ENCODE measurements around the gene COL11A2. TPM values are rescaled to one million over a fixed set of nuclear protein-coding genes. Genes with fewer than 3 reads are reported as not detected.

Gene COL11A2
- total and polyA plus RNA-seq, 5 donors from 2014 or later = 0.34 to 0.89 (median 0.43) TPM; not detected in 2

- Histone ChIP-seq H3K27me3 (ENCODE audit: control insufficient read depth, insufficient read depth, low read length) (no peaks in the 10 kb centered on the region), H3K9me3 (ENCODE audit: control insufficient read depth in 2 of 2, low read length in 2 of 2) (no peaks in the 10 kb centered on the region), H3K27ac (ENCODE audit: insufficient read depth, low read length, poor library complexity, severe bottlenecking) (no peak overlapping the region), H3K4me3 (ENCODE audit: low read depth, low read length) (no peak overlapping the region), H3K4me1 (ENCODE audit: control insufficient read depth, insufficient read depth, low read length, poor library complexity, severe bottlenecking) (peaks cover 50% of the 10 kb centered on the region), H3K36me3 (ENCODE audit: control insufficient read depth, insufficient read depth, low read length) (peaks cover 31% of the 10 kb centered on the region)
- DNase-seq (no peak), ATAC-seq (ENCODE audit: low read depth in 2 of 2) (no peak)
- Mint-ChIP-seq H3K27ac (peak overlapping the region; percentile 76 to 89 (median 87)), H3K36me3 (peaks cover 26% of the 10 kb centered on the region), H3K4me1 (peaks cover 14 to 73% (median 51%) of the 10 kb centered on the region in 4 donors), H3K9me3 (peaks cover 0 to 3% (median 0%) of the 10 kb centered on the region in 7 donors), H3K4me3 (peak overlapping the region; percentile 92 to 100 (median 96)), H3K27me3 (peaks cover 5% of the 10 kb centered on the region)
Observed at GRCh38 chr6:33206027-33206863, 14.0 kb upstream of the COL11A2 start.

DNA sequence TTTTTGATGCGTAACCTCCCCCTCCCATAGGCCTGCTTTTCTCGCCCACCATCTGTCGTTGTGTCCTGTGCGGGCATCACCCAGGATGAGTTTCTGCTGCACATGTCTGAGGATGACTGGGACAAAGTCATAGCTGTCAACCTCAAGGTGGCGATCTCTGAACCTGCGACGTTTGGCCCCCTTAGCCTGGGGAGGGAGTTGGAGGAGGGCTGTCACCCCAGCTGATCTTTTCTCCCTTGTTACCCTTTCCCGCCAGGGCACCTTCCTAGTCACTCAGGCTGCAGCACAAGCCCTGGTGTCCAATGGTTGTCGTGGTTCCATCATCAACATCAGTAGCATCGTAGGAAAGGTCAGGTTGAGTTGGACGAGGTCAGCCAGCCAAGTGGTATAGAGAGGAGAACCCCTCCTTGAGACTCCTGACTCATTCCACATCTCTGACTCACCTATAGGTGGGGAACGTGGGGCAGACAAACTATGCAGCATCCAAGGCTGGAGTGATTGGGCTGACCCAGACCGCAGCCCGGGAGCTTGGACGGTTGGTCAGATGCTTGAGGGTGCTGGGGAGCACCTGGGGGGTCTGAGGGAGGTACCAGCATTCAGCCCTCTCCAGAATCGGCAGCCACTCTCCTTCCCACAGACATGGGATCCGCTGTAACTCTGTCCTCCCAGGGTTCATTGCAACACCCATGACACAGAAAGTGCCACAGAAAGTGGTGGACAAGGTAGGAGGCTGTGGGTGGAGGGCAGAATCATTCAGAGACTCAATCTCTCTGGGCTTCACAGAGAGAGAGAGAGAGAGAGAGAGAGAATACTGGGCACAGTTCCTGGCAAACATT is 13.1 kb upstream of the COL11A2 start:
- peaks cover 28% of the 10 kb centered on the region for H3K36me3 ChIP-seq (ENCODE audit: control insufficient read depth, insufficient read depth, low read length)
- peaks cover 25% of the 10 kb centered on the region for H3K36me3 Mint-ChIP-seq
- no peaks in the 10 kb centered on the region for H3K9me3 ChIP-seq (ENCODE audit: control insufficient read depth in 2 of 2, low read length in 2 of 2)
- DNase-seq = peak in 1 of 3 donors; percentile 37
- no peaks in the 10 kb centered on the region for H3K27me3 ChIP-seq (ENCODE audit: control insufficient read depth, insufficient read depth, low read length)
- H3K9me3 Mint-ChIP-seq = peaks cover 0 to 3% (median 0%) of the 10 kb centered on the region in 7 donors
- no peak for ATAC-seq (ENCODE audit: low read depth in 2 of 2)
- peak overlapping the region; percentile 69 for H3K27ac ChIP-seq (ENCODE audit: insufficient read depth, low read length, poor library complexity, severe bottlenecking)
- peak overlapping the region; percentile 44 for H3K4me3 ChIP-seq (ENCODE audit: low read depth, low read length)
- H3K4me3 Mint-ChIP-seq = peak overlapping the region; percentile 92 to 100 (median 96)
- peaks cover under 1% of the 10 kb centered on the region for H3K27me3 Mint-ChIP-seq
- peak overlapping the region; percentile 87 to 91 (median 89) for H3K27ac Mint-ChIP-seq
- H3K4me1 Mint-ChIP-seq = peaks cover 18 to 78% (median 51%) of the 10 kb centered on the region in 4 donors
- peaks cover 54% of the 10 kb centered on the region for H3K4me1 ChIP-seq (ENCODE audit: control insufficient read depth, insufficient read depth, low read length, poor library complexity, severe bottlenecking)

DNA sequence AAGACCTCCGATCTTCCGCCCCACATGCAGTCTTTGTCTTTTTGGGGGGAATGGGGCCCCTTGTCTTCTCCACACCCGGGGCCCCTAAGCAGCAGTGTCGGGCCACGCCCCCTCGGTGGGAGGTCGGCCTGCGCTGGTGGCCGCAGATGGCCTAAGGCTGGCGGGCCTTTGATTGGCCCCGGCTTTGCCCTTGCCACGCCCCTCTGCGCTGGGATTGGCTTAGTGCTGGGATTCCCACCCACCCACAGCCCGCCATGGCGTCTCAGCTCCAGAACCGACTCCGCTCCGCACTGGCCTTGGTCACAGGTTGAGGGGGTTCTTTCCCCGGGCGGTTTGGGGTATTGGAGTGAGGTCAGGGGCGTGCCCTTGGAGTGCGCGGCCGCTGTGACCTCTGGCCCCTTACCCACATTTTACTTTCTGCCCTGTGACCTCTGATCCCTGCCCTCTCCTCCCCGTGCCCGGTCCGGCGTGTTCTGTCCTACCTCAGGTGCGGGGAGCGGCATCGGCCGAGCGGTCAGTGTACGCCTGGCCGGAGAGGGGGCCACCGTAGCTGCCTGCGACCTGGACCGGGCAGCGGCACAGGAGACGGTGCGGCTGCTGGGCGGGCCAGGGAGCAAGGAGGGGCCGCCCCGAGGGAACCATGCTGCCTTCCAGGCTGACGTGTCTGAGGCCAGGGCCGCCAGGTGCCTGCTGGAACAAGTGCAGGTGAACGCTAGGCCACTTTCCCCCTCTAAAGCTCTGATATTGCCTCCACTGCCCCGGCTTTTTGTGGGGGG is 12.3 kb upstream of the COL11A2 start, which contains the start of gene HSD17B8:
TSS of gene HSD17B8 (plus strand) at position 241 of the 776 bp plus-strand sequence. CDS start at position 255, 14 bp downstream.
- peak; percentile 82 to 91 (median 87) for DNase-seq
- H3K9me3 ChIP-seq (ENCODE audit: control insufficient read depth in 2 of 2, low read length in 2 of 2) = no peaks in the 10 kb centered on the region
- Mint-ChIP-seq H3K36me3 (peaks cover 18% of the 10 kb centered on the region), H3K4me3 (peak within 1 kb of the TSS; percentile 92 to 100 (median 96)), H3K27me3 (no peaks in the 10 kb centered on the region), H3K27ac (peak within 1 kb of the TSS; percentile 89 to 91 (median 89)), H3K9me3 (peaks cover 0 to 3% (median 0%) of the 10 kb centered on the region in 7 donors), H3K4me1 (peaks cover 14 to 75% (median 50%) of the 10 kb centered on the region in 4 donors)
- peaks cover 56% of the 10 kb centered on the region for H3K4me1 ChIP-seq (ENCODE audit: control insufficient read depth, insufficient read depth, low read length, poor library complexity, severe bottlenecking)
- peak within 1 kb of the TSS; percentile 44 for H3K4me3 ChIP-seq (ENCODE audit: low read depth, low read length)
- peak within 1 kb of the TSS; percentile 69 for H3K27ac ChIP-seq (ENCODE audit: insufficient read depth, low read length, poor library complexity, severe bottlenecking)
- H3K36me3 ChIP-seq (ENCODE audit: control insufficient read depth, insufficient read depth, low read length) = peaks cover 20% of the 10 kb centered on the region
- H3K27me3 ChIP-seq (ENCODE audit: control insufficient read depth, insufficient read depth, low read length) = no peaks in the 10 kb centered on the region
- ATAC-seq (ENCODE audit: low read depth in 2 of 2) = peak; percentile 60 to 66

GRCh38 chr6:33204165-33204414 is 11.8 kb upstream of the COL11A2 start:
- H3K9me3 Mint-ChIP-seq = peaks cover 0 to 3% (median 0%) of the 10 kb centered on the region in 7 donors
- no peaks in the 10 kb centered on the region for H3K27me3 Mint-ChIP-seq
- peaks cover 19% of the 10 kb centered on the region for H3K36me3 ChIP-seq (ENCODE audit: control insufficient read depth, insufficient read depth, low read length)
- H3K4me3 Mint-ChIP-seq = peak overlapping the region; percentile 92 to 100 (median 96)
- H3K27ac Mint-ChIP-seq = peak overlapping the region in 2 of 3 donors; percentile 82 to 89
- H3K4me1 Mint-ChIP-seq = peaks cover 9 to 75% (median 47%) of the 10 kb centered on the region in 4 donors
- DNase-seq = no peak
- peaks cover 16% of the 10 kb centered on the region for H3K36me3 Mint-ChIP-seq
- H3K9me3 ChIP-seq (ENCODE audit: control insufficient read depth in 2 of 2, low read length in 2 of 2) = no peaks in the 10 kb centered on the region
- ATAC-seq (ENCODE audit: low read depth in 2 of 2) = no peak
- H3K4me3 ChIP-seq (ENCODE audit: low read depth, low read length) = no peak overlapping the region
- peaks cover 60% of the 10 kb centered on the region for H3K4me1 ChIP-seq (ENCODE audit: control insufficient read depth, insufficient read depth, low read length, poor library complexity, severe bottlenecking)
- no peaks in the 10 kb centered on the region for H3K27me3 ChIP-seq (ENCODE audit: control insufficient read depth, insufficient read depth, low read length)
- H3K27ac ChIP-seq (ENCODE audit: insufficient read depth, low read length, poor library complexity, severe bottlenecking) = peak overlapping the region; percentile 69

DNA sequence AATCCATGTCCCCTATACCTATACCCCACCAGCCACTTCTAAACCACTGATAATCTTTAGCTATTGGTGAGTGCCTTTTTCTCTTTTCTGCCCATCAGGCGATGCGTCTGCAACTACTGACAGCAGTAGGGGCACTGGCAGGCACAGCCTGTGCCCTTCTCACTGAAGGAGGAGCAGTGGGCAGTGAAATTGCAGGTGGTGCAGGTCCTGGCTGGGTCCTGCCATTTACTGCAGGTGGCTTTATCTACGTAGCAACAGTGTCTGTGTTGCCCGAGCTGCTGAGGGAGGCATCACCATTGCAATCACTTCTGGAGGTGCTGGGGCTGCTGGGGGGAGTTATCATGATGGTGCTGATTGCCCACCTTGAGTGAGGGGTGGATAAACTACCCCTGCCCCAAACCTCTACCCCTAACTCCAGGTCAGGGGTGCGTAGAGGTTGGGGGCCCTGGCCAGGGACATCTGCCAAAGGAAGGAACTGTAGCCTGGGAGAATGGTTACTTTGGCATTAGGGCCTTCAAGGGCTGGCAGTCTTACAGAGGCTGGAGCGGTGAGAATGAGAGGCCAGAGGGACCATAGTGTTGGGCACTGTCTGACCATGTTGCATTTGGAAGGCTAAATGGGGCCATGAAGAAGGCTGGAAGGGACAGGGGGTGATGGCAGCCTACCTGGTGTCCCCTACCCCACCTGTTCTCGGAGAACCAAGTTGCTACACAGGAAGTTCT is 11.3 kb upstream of the COL11A2 start:
- H3K27ac Mint-ChIP-seq = peak overlapping the region in 2 of 3 donors; percentile 82 to 89
- H3K4me1 ChIP-seq (ENCODE audit: control insufficient read depth, insufficient read depth, low read length, poor library complexity, severe bottlenecking) = peaks cover 59% of the 10 kb centered on the region

DNA sequence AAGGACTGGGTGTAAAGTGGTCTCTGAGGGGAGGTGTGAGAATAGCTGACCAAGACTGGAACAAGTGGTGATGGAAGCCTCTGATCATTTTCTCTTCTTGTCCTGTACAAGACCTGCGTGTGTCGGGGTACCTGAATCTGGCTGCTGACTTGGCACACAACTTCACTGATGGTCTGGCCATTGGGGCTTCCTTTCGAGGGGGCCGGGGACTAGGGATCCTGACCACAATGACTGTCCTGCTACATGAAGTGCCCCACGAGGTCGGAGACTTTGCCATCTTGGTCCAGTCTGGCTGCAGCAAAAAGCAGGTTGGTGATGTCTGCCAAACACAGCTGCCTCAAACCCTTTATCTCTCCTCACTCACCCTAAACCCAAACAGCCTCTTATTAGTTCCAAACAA is 10.5 kb upstream of the COL11A2 start:
- Histone ChIP-seq H3K4me3 (ENCODE audit: low read depth, low read length) (no peak overlapping the region), H3K9me3 (ENCODE audit: control insufficient read depth in 2 of 2, low read length in 2 of 2) (no peaks in the 10 kb centered on the region), H3K4me1 (ENCODE audit: control insufficient read depth, insufficient read depth, low read length, poor library complexity, severe bottlenecking) (peaks cover 55% of the 10 kb centered on the region), H3K27me3 (ENCODE audit: control insufficient read depth, insufficient read depth, low read length) (no peaks in the 10 kb centered on the region), H3K36me3 (ENCODE audit: control insufficient read depth, insufficient read depth, low read length) (peaks cover 19% of the 10 kb centered on the region), H3K27ac (ENCODE audit: insufficient read depth, low read length, poor library complexity, severe bottlenecking) (no peak overlapping the region)
- Mint-ChIP-seq H3K36me3 (peaks cover 12% of the 10 kb centered on the region), H3K4me1 (peaks cover 4 to 82% (median 51%) of the 10 kb centered on the region in 4 donors), H3K9me3 (peaks cover 0 to 3% (median 0%) of the 10 kb centered on the region in 7 donors), H3K4me3 (peak overlapping the region; percentile 49 to 100 (median 96)), H3K27me3 (no peaks in the 10 kb centered on the region), H3K27ac (peak overlapping the region in 2 of 3 donors; percentile 18 to 69)
- no peak for DNase-seq
- no peak for ATAC-seq (ENCODE audit: low read depth in 2 of 2)

More for the DNA sequence above, 11.3 kb upstream of the COL11A2 start:
- DNase-seq = no peak
- no peaks in the 10 kb centered on the region for H3K27me3 ChIP-seq (ENCODE audit: control insufficient read depth, insufficient read depth, low read length)
- Mint-ChIP-seq H3K36me3 (peaks cover 12% of the 10 kb centered on the region), H3K9me3 (peaks cover 0 to 3% (median 0%) of the 10 kb centered on the region in 7 donors), H3K27me3 (no peaks in the 10 kb centered on the region), H3K4me3 (peak overlapping the region; percentile 92 to 100 (median 96)), H3K4me1 (peaks cover 4 to 75% (median 46%) of the 10 kb centered on the region in 4 donors)
- no peaks in the 10 kb centered on the region for H3K9me3 ChIP-seq (ENCODE audit: control insufficient read depth in 2 of 2, low read length in 2 of 2)
- H3K36me3 ChIP-seq (ENCODE audit: control insufficient read depth, insufficient read depth, low read length) = peaks cover 19% of the 10 kb centered on the region
- no peak for ATAC-seq (ENCODE audit: low read depth in 2 of 2)
- H3K27ac ChIP-seq (ENCODE audit: insufficient read depth, low read length, poor library complexity, severe bottlenecking) = peak overlapping the region; percentile 69
- H3K4me3 ChIP-seq (ENCODE audit: low read depth, low read length) = no peak overlapping the region
